ENCODE results near the gene ACTL7A.
"Not testable (repeated sequence)": the region's sequence is repeated elsewhere in the genome, so short reads cannot be mapped to it uniquely, and the experiment has no call there.

Gene ACTL7A, protein sequence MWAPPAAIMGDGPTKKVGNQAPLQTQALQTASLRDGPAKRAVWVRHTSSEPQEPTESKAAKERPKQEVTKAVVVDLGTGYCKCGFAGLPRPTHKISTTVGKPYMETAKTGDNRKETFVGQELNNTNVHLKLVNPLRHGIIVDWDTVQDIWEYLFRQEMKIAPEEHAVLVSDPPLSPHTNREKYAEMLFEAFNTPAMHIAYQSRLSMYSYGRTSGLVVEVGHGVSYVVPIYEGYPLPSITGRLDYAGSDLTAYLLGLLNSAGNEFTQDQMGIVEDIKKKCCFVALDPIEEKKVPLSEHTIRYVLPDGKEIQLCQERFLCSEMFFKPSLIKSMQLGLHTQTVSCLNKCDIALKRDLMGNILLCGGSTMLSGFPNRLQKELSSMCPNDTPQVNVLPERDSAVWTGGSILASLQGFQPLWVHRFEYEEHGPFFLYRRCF

DNA sequence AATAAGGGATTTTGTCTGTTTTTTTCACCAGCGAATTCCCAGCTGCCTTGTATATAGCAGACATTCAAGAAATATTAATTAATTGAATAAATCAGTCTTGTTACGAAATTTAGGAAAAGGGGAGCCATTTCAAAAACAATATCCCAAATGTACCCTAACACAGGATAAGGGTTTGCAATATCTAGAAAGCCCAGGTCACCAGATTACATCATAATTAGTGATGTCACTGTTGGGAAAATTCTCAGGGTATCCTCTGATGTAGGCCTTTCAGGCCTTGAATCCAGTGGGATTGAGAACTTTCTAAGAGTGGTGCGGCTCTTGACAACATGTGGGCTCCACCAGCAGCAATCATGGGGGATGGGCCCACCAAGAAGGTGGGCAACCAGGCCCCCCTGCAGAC, at the start of gene ACTL7A:
TSS of gene ACTL7A (plus strand) at position 270 of the 400 bp plus-strand sequence. CDS start at position 327, 57 bp downstream.
- no peak for DNase-seq (ENCODE audit: low read depth in 2 of 2)

DNA sequence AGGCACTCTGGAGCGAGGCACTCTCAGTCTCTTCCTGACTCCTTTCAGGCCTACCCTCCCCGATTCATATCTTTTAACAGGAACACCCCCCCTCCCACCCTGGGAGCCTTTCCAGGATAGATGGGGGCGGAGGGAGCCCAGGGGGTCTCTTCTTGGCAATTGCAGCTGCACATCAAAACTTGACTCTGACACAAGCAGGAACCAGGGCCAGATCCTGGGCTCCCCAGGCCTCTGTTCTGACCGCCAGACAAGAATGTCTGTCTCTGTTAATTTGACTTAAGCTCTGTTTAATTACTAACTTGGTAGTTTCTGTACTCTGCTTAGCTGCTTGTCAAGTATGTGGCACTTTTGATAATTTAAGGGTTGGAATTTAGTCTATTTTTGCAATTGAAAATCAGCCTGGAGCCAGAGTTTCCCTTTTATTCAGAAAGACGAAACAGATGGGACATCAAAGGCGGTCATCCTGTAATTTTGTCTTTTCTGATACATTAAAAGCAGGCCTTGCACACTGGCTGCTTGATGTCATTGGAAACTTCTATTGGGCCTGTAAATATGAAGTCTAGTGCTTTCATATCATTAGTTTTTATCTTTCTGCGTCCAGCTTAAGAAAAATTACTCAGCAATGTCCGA, 49.6 kb upstream of the ACTL7A start:
- DNase-seq (ENCODE audit: low read depth in 2 of 2) = no peak

DNA sequence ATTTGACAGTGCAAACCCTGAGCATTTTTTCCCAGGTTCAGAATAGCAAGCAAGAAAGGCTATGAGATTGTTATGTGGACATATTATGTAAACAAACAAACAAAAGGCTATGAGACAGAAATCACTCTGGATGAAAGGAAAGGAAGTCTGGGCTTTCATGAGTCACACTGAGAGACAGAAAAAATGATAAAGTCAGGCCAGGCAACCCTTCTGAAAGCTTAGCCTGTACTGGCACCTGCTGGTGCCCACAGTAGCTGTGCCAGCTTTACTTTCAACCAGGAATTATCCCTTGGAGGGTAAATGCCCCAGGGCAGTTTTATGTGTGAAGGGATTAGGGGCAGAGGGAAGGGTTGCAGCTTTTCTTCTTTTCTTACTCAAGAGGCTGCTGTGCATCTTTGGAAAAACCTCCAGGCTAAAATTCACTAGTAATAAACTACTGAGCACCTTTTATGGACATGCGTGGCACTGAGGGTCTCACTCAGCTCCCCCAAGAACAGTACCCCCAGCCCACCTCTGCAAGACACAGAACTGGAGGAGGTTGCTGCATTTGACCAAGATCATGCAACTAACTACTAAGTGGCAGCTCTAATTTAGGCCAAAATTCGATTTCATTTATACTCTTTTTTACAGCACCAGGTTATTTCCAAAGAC, 48.0 kb upstream of the ACTL7A start:
- no peak for DNase-seq (ENCODE audit: low read depth in 2 of 2)

DNA sequence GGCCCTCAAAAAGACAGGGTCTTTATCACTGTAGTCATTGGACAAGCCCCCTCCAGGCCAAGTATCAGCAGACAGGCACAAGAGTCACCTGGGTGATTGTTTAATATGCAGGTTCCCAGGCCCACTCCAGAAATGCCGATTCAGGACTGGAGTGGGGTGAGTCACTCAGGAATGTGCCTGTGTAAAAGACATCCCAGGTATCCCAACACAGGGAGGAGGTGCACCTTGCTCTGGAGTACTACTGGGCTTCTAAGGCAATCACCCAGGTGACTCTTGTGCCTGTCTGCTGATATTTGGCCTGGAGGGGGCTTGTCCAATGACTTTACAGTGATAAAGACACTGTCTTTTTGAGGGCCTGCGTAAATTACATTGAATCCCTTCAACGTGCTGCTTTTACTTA, 46.9 kb upstream of the ACTL7A start:
- DNase-seq (ENCODE audit: low read depth in 2 of 2) = no peak

DNA sequence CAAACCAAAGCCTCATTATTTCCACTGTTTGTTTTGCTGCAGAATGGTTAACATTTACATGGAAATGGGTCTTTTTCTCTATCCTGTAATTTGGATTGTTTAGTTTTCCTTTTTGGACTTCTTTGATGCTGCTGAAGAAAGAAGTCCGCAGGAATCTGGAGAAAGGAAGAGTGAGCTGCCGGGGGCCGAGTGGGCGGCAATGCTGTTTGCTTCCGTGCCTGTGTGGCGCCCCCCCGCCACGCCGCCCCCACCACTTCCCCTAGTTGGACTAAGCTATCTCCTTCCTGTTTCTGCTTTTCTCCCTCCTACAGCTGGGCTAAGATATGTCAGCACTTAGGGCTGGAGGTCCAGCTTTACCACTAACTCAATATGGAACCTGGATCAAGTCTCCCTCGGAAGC, 46.0 kb upstream of the ACTL7A start:
- DNase-seq (ENCODE audit: low read depth in 2 of 2) = no peak

DNA sequence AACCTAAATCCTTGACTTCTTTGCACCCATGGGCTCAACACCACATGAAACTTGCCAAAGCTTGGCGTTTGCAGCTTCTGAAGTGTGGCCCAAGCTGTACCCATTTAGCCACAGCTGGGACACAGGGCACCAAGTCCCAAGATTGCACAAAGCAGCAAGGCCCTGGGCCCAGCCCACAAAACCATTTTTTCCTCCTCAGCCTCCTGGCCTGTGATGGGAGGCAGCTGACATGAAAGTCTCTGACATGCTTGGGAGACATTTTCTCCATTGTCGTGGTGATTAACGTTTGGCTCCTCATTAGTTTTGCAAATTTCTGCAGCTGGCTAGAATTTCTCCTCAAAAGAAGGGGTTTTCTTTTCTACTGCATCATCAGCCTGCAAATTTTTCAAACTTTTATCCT, 38.2 kb upstream of the ACTL7A start:
- DNase-seq (ENCODE audit: low read depth in 2 of 2) = no peak

DNA sequence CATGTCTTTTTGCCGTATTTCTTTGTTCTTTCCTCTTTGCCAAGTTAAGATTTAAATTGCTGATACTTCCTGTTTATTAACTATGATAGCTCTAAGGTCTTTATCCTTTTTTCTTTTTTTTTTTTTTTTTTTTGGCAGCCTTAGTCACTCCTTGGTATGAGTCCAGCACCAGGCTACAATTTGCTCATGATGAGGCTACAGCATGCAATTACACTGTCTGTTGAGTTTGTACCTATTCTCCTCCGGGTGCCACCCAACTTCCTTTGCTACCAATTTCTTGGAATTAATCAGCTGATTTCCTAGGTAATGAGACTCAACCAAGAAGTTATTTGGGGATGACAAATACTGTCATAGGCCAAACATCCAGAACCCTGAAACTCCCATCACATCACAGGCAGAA, 31.8 kb upstream of the ACTL7A start:
- DNase-seq (ENCODE audit: low read depth in 2 of 2) = no peak

DNA sequence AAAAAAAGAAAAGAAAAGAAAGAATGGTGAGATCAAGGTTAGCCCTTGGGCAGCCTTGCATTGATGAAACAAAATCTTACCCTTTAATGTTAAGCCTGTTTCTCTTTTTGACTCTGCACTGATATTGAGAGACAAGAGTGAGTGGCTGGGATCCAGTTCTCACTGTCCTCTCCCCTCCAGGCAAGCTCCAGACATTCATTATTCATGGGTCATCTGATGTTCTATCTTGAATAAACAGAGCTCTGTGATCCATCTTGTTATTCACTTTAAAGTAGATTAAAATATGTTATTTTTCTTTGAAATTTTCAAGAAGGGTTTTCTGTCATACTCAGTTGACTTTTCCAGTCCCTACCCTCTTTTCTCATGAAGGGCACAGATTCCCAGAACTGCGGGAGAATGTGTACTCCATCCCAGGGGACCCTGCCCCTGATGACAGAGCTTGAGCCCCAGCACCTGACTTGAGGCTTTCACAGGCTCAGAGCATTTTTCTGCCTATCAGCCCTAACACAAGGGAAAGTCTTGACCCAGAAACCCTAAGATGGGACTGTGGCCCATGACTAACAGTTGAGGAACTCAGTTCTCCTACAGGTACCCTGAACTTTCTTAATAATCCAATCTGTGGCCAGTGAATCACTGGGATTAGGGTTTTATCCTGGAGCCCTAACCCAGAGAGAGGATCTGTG, 30.4 kb upstream of the ACTL7A start:
- no peak for DNase-seq (ENCODE audit: low read depth in 2 of 2)

DNA sequence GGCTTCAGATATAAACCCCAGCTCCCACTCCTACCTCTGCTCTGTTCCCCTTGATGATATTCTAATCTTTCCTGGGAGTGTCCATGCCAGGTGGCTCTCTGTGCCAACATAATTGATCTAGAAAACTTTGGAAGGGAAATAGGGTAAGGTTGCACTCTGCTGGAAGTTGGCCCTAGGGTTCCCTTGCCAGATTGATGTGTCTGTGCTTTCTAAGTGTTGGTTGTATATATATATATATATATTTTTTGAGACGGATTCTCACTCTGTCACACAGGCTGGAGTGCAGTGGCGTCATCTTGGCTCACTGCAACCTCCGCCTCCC, 29.9 kb upstream of the ACTL7A start:
- no peak for DNase-seq (ENCODE audit: low read depth in 2 of 2)

DNA sequence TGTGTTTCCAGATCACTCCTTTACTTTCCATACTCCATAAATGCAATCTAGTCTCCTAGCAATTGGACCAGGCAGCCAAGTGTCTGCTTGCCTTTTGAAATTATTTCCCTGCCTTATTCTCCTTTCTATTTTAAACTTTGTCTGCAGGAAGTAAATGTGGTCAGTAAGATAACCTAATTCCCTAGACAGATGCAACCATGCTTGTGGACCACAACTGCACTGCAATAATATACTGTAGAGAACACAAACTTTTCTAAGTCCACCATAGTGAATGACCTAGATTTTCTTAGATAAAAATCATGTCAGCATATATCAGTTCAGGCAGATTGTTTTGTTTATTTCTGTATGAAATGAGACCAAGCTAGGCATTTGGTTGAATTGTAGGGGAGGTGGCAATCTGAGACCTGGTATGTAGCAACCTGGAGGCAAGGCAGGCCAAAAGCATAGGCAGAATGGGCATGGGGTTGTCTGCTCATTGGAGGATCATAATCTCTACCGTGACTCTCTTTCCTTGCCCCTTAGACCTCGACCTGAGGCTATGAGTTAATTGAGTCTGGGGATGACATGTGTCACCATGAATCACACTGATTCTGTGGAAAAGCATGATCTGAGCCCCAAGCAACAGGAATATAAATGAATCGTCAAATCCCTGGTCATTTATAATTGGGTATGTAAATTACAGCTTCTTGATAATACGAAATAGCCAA, 27.0 kb upstream of the ACTL7A start:
- DNase-seq (ENCODE audit: low read depth in 2 of 2) = no peak

DNA sequence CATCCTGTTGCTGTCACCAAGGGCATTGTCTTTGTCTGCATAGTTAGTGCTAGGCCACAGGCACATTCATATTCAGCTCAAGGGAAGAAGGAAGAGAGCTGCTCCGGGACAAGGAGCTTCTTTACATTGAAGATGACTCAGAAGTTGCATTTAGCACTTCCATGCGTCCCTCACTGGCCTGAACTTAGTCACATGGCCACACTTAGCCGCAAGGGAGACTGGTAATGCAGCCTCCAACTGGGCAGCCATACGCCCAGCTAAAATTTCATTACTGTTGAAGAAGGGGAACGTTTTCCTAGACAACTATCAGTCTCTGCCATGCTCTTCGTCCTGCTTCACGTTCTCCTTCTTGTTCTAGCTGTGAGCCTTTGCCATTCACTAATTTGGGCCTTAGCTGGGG, 26.2 kb upstream of the ACTL7A start:
- DNase-seq (ENCODE audit: low read depth in 2 of 2) = no peak

DNA sequence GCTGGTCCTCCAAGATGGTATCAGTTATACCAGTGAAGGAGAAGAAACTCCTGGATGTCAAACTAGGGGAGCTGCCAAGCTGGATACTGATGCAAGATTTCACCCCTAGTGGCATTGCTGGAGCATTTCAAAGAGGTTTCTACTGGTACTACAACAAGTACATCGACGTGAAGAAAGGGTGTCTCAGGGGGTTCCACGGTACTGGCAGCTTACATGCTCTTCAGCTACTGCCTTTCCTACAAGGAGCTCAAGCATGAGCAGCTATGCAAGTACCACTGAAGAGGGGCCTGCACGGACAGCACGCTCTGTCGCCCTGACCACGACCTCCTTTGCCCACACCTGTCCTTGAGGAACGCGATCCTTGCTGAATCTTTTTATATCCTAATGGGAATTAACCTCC, 25.7 kb upstream of the ACTL7A start:
- DNase-seq (ENCODE audit: low read depth in 2 of 2) = no peak

DNA sequence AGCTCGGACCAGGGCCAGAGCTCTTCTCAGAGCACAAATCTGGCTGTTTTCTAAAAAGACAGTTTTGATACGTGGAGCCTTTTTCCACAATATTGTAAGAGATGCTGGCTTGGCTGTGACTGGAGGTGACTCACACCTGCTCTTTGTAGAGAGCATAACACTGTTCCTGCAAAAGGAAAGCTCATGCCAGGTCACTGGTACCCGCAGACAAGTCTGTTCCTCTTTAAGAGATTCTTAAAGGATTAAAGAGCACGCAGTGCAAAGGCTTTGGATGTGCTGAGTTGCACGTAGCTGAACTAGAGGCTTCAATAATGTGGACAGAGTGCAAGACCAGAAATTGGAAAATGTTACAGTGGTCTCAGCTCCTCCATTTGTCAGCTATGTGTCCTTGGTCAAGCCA, 25.3 kb upstream of the ACTL7A start:
- DNase-seq (ENCODE audit: low read depth in 2 of 2) = no peak

DNA sequence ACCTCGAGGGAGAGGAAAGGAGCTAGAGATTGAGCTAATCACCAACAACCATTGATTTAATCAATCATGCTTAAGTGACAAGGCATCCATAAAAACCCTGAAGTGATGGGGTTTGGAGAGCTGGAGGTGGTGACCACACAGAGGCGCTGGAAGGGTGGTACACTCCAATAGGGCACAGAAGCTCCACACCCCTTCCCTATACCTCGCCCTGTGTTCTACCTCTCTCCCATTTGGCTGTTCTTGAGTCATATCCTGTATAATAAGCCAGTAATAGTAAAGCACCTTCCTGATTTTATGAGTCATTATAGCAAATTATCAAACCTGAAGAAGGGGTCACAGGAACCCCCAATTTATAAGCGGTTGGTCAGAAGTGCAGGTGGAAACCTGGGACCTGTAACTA, 24.5 kb upstream of the ACTL7A start:
- DNase-seq (ENCODE audit: low read depth in 2 of 2) = no peak

DNA sequence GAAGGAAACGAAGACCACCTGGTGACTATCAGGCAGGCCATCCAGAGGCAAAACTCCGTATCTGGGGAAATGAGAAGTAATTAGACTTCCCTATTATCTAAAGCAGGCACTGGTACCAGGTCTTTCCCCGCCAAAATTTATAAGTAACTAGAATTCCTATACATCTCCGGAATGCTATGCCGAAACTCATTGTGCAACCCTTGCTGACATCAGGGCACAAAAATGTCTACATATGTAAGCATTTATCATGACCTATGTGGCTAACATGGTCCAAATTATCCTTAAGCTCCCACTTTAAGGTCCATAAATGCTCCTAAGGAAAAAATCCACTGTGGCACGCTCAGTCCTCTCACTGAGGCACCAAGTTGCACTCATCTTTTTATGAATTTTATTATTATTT, 24.0 kb upstream of the ACTL7A start:
- DNase-seq (ENCODE audit: low read depth in 2 of 2) = no peak

DNA sequence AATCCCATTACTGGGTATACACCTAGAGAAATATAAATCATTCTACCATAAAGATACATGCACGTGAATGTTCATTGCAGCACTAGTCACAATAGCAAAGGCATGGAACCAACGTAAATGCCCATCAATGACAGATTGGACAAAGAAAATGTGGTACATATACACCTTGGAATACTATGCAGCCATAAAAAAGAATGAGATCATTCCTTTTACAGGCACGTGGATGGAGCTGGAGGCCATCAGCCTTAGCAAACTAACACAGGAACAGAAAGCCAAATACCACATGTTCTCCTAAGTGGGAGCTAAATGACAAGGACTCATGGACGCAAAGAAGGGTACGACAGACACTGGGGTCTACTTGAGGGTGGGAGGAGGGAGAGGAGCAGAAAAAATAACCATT, 22.5 kb upstream of the ACTL7A start:
- not testable (repeated sequence) for DNase-seq (ENCODE audit: low read depth in 2 of 2)

DNA sequence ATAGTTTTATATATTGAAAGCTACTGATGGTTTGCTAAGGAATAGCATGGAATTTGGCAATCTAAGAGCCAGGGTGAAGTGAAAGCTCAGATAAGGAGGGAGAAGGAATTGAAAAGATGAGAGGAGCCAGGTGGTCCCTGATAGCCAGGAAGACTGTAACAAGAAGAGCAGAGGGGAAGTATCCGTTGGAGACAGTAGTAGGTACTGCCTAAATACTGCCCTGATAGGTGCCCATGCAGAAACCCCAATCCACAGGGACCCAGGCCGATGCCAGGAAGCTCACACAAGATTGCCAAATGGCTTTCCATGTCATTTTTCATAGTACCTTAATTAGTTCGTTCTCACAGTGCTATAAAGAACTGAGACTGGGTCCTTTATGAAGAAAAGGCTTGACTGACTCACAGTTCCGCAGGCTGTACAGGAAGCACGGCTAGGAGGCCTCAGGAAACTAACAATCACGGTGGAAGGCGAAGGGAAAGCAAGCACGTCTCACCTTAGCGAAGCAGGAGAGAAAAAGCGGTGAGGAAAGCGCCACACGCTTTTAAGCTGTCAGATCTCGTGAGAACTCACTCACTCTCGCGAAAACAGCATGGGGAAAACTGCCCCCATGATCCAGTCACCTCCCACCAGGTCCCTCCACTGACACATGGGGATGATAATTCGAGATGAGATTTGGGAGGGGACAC, 19.3 kb upstream of the ACTL7A start:
- DNase-seq (ENCODE audit: low read depth in 2 of 2) = peak in 1 of 2 donors; percentile 4

DNA sequence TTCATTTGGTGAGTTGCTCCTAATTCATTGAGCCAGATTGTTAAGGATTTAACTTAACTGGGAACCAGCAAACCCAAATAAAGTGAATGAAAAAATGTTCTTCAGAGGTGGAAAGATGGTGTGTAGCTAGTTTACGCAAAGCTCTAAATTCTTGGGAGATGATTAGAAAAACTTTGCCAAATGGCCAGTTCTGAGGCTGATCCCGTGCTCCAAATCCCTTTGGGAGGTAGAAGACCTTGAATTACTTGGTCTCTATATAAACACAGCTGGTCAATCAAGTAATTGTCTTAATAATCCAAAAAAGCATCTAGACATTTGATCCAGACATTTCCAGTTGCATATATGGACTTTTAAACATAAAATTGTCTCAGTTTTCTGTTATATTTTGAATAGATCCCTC, 17.7 kb upstream of the ACTL7A start:
- DNase-seq (ENCODE audit: low read depth in 2 of 2) = no peak

DNA sequence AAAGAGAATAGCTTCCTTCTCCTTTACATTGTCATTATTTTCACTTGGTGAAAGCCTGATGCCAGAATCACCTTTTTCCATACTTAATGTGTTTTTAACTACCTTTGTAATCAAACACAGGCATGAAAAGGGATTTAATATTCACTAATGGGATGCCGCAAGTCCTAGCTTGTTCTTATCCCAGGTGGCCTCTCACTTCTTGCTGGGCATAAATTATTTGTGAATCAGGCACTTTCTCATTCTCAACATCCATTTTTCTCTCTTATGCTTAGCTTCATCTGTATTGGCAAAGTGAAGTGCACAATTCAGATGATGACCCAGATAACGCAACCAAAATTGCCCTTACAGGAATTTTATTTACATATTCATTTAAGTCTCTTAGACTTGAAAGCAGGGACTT, 17.2 kb upstream of the ACTL7A start:
- no peak for DNase-seq (ENCODE audit: low read depth in 2 of 2)

DNA sequence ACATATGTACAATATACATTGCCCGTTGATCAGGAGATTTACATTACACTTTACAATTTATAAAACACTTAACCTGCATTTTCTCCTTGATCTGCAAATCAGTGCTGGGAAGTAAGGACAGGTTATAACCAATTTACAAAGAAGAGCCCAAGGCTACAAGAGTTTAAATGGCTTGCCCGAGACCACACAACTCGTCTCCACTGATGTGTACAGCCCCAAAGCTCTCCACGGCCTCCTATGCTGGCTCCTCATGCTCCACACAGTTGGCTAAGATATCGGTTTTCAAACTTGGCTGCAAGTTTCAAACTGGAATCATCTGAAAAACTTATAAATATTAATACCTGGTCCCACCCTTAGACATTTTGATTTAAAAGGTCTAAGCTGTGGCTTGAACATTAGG, 16.6 kb upstream of the ACTL7A start:
- DNase-seq (ENCODE audit: low read depth in 2 of 2) = no peak

DNA sequence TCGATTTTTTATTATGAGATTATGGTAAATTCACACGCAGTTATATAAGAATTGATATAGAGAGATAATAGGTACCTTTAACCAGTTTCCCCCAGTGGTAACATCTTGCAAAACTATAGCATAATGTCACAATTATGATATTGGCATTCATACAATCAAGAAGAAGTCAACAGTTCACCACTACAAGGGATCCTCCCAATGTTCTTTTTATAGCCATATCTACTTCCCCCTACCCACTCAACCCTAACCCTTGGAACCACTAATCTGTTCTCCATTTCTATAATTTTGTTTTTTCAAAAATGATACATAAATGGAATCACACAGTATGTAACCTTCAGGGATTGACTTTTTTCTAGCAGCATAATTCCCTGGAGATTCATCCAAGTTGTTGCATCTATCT, 16.1 kb upstream of the ACTL7A start:
- DNase-seq (ENCODE audit: low read depth in 2 of 2) = no peak
